Stomach smooth muscle (tissue), 2 donors: ENCODE measurements around the gene TLR6.

ENCODE experiments used
- H3K27ac ChIP-seq: one replicate; pipeline ENCODE4 v1.7.0; 2013; ENCODE audit warnings: mild to moderate bottlenecking, low read length, inconsistent platforms
- H3K27me3 ChIP-seq, 2 donors: one replicate each; pipeline ENCODE4 v1.7.0; 2013; ENCODE audit warnings: low read length in 2 of 2; ENCODE audit not compliant: insufficient read depth in 2 of 2, control insufficient read depth in 1 of 2
- H3K36me3 ChIP-seq, 2 donors: one replicate each; pipeline ENCODE4 v1.7.0; 2013; ENCODE audit warnings: low read length in 2 of 2; ENCODE audit not compliant: control insufficient read depth in 2 of 2, insufficient read depth in 2 of 2
- H3K4me1 ChIP-seq: one replicate; pipeline ENCODE4 v1.7.0; 2013; ENCODE audit warnings: low read length; ENCODE audit not compliant: control insufficient read depth, insufficient read depth
- H3K4me3 ChIP-seq, 2 donors: one replicate each; pipeline ENCODE4 v1.7.0; 2013; ENCODE audit warnings: low read length in 2 of 2
- H3K9ac ChIP-seq, 2 donors: one replicate each; pipeline ENCODE4 v1.7.0; 2013; ENCODE audit warnings: low read length in 2 of 2, mild to moderate bottlenecking in 1 of 2
- H3K9me3 ChIP-seq, 2 donors: one replicate each; pipeline ENCODE4 v1.7.0; 2013; ENCODE audit warnings: low read length in 2 of 2; ENCODE audit not compliant: control insufficient read depth in 2 of 2
- donor health status: healthy.
- donor health status: Pancreatic carcinoma.

TLR6 gene, protein sequence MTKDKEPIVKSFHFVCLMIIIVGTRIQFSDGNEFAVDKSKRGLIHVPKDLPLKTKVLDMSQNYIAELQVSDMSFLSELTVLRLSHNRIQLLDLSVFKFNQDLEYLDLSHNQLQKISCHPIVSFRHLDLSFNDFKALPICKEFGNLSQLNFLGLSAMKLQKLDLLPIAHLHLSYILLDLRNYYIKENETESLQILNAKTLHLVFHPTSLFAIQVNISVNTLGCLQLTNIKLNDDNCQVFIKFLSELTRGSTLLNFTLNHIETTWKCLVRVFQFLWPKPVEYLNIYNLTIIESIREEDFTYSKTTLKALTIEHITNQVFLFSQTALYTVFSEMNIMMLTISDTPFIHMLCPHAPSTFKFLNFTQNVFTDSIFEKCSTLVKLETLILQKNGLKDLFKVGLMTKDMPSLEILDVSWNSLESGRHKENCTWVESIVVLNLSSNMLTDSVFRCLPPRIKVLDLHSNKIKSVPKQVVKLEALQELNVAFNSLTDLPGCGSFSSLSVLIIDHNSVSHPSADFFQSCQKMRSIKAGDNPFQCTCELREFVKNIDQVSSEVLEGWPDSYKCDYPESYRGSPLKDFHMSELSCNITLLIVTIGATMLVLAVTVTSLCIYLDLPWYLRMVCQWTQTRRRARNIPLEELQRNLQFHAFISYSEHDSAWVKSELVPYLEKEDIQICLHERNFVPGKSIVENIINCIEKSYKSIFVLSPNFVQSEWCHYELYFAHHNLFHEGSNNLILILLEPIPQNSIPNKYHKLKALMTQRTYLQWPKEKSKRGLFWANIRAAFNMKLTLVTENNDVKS

DNA sequence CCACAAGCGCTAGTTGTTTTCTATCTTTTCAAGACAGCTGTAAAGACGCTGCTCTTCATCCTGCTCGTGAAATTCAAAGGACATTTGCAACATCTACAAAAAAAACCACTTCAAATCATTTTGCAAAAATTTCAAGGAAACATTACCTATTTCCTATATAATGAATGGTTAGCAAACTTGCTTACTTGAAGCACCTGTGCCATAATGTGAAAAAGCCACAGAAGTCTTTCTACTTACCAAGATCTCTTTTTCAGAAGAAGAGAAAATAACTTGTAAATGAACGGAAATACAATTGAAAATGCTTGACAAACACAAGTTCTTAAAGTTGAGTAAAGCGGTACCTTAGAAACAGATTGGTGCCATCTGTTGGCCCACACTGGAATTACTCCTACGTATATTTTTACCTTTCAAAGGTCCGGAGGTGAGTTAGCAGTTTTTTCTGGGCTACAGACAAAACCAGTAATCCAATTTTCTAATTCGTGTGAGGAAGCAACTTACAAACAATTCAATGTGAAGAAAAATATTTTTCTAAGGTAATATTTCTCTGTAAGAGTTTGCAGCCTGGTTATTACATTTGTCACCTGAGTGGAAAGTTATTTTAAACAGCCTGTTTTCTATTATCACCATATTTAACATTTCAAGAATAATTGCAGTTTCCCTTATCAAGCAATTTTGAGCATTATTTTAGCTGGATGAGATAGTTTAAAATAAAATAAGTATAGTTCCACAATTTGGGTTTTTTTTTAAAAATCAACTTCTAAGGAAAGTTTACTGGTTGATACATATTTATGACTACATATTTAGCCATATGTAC, at the start of gene TLR6:
Gene TLR6 (minus strand): TSS at position 294 of the 814 bp plus-strand sequence. CDS start 27,344 bp downstream, outside the sequence.
- Histone ChIP-seq H3K36me3 (no peaks in the 10 kb centered on the region), H3K9me3 (no peaks in the 10 kb centered on the region), H3K27ac (peak within 1 kb of the TSS; percentile 7), H3K27me3 (no peaks in the 10 kb centered on the region), H3K4me3 (peak within 1 kb of the TSS; percentile 30 to 36), H3K4me1 (no peaks in the 10 kb centered on the region), H3K9ac (no peak within 1 kb of the TSS)

DNA sequence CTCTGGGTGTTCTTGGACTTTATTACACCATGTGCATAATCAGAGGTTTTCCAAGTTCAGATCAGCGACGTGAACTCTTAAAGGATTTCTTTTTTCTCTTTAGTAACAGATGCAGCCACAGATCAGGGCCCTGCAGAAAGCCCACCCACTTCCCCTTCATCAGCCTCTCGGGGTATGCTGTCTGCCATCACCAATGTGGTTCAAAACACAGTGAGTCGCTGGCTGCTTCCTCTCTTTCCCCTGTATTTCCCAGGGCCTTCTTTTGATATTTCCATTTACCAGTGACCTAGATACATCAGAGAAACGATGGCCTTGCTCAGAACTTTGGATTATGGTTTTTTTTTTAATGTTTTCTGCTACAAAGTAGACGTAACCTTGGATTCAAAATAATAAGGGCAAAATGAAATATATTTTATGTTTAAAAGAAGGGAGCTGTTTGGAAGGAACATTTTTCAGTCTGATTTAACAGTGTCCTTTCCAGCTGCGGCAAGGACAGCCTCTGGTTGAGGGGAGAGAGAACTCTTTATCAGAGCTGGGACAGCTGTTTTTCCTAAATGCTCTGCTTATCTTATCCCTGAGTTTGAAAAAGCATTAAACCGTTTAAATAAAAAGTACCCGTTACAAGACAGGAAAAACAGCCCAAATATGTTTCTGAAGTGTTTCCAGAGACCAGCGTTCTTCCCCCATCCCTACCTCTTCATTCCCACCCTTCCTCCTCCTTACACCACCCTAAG, 49.2 kb upstream of the TLR6 start:
- H3K9ac ChIP-seq, result no peak overlapping the region
- no peaks in the 10 kb centered on the region for H3K9me3 ChIP-seq
- H3K27me3 ChIP-seq, result no peaks in the 10 kb centered on the region
- peaks cover 8% of the 10 kb centered on the region for H3K4me1 ChIP-seq
- peak overlapping the region; percentile 18 for H3K27ac ChIP-seq
- H3K36me3 ChIP-seq, result peaks cover 28 to 42% of the 10 kb centered on the region in 2 donors
- no peak overlapping the region for H3K4me3 ChIP-seq

DNA sequence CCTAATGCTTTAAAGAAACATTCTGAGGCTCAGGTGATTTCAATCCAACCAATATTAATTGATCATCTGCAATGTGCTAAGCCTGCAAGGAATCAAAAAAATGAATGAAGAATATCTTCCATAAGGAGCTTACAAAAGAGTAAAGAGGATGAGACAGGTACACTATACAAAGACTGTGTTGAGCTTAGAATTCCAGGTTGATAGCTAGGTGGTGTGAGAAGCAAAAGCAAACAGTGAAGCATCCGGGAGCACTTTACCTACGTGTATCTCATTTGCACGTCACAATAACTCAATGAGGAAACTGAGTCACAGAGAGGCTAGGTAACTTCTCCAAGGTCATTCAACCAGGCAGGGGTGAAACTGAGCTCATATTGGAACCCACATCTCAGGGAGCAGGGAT, 48.1 kb upstream of the TLR6 start:
- no peaks in the 10 kb centered on the region for H3K27me3 ChIP-seq
- H3K9me3 ChIP-seq, result no peaks in the 10 kb centered on the region
- no peak overlapping the region for H3K9ac ChIP-seq
- peaks cover 8% of the 10 kb centered on the region for H3K4me1 ChIP-seq
- H3K4me3 ChIP-seq, result no peak overlapping the region
- peaks cover 20 to 34% of the 10 kb centered on the region in 2 donors for H3K36me3 ChIP-seq
- H3K27ac ChIP-seq, result no peak overlapping the region

- no peaks in the 10 kb centered on the region for H3K9me3 ChIP-seq
- no peaks in the 10 kb centered on the region for H3K27me3 ChIP-seq
- no peak overlapping the region for H3K9ac ChIP-seq
- peaks cover 18 to 29% of the 10 kb centered on the region in 2 donors for H3K36me3 ChIP-seq
- H3K4me1 ChIP-seq, result peaks cover 8% of the 10 kb centered on the region
- H3K27ac ChIP-seq, result peak overlapping the region; percentile 7
- H3K4me3 ChIP-seq, result no peak overlapping the region
These were observed 47.6 kb upstream of the TLR6 start for GRCh38 chr4:38904090-38904666.

- no peaks in the 10 kb centered on the region for H3K9me3 ChIP-seq
- no peaks in the 10 kb centered on the region for H3K27me3 ChIP-seq
- peaks cover 18 to 24% of the 10 kb centered on the region in 2 donors for H3K36me3 ChIP-seq
- H3K4me1 ChIP-seq, result peaks cover 8% of the 10 kb centered on the region
- no peak overlapping the region for H3K9ac ChIP-seq
- no peak overlapping the region for H3K4me3 ChIP-seq
- H3K27ac ChIP-seq, result no peak overlapping the region
These were observed 46.1 kb upstream of the TLR6 start for GRCh38 chr4:38902695-38903094.

DNA sequence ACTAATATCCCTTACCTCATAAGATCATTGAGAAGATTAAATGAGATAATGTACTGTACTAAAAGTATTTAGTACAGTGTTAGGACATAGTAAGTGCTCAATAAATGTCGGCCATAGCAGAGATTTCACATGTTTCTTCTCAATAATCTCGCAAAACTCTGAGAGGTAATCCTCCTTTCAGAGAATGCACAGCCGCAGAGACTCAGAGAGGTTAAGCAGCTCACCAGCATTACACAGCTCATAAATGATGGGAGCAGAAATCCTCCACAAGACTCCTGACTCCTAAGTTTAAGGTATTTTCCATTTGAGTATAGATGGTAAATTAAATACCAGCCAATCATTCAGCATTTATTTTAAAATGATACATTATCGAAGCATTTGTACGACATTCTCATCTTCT, 45.6 kb upstream of the TLR6 start:
- H3K36me3 ChIP-seq, result peaks cover 17 to 24% of the 10 kb centered on the region in 2 donors
- no peak overlapping the region for H3K27ac ChIP-seq
- no peak overlapping the region for H3K9ac ChIP-seq
- no peaks in the 10 kb centered on the region for H3K27me3 ChIP-seq
- H3K4me1 ChIP-seq, result peaks cover 8% of the 10 kb centered on the region
- H3K9me3 ChIP-seq, result no peaks in the 10 kb centered on the region
- no peak overlapping the region for H3K4me3 ChIP-seq

DNA sequence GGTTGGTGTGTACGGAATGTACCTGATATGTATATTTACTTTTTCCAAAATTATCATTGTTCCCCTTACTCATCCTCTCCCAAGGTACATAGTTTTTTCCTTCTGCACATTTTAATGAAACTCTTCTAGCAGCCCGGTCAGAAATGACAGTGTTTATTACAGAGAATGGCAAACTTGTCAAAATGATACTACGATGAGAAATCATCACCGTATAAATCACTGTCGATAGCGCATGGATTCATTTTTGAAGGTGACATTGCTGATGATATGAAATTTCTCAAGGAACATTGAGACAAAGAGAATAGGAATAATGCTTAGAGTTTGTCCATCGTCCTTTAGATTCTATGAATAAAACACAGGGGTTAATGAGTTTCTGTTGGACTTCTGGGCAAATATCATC, 41.6 kb upstream of the TLR6 start:
- Histone ChIP-seq H3K9me3 (no peaks in the 10 kb centered on the region), H3K36me3 (peaks cover 27 to 28% of the 10 kb centered on the region in 2 donors), H3K27ac (no peak overlapping the region), H3K4me3 (no peak overlapping the region), H3K4me1 (no peaks in the 10 kb centered on the region), H3K9ac (no peak overlapping the region), H3K27me3 (no peaks in the 10 kb centered on the region)

DNA sequence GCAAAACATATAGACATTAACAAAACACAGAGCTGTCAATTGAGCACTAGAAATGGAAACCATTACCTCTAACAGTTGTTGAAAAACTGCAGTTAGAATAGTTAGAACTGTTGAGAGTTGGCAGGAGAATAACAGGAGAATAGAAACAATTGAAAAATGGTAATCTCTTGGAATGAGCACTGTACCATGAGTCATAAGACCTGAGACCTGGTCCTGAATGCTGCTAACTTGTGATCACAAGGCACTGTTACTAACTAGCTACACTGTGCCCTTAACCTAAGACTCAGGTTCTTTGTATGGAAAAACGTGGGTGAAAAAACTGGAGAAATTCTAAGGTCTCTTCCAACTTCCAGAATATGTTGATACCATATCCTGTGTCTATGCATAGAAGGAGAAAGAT, 40.3 kb upstream of the TLR6 start:
- Histone ChIP-seq H3K27ac (no peak overlapping the region), H3K9me3 (no peaks in the 10 kb centered on the region), H3K27me3 (no peaks in the 10 kb centered on the region), H3K36me3 (peaks cover 31 to 35% of the 10 kb centered on the region in 2 donors), H3K9ac (no peak overlapping the region), H3K4me3 (no peak overlapping the region), H3K4me1 (no peaks in the 10 kb centered on the region)

- Histone ChIP-seq H3K4me1 (peaks cover 4% of the 10 kb centered on the region), H3K9me3 (no peaks in the 10 kb centered on the region), H3K9ac (no peak overlapping the region), H3K36me3 (peaks cover 31 to 35% of the 10 kb centered on the region in 2 donors), H3K27me3 (no peaks in the 10 kb centered on the region), H3K27ac (peak overlapping the region; percentile 4), H3K4me3 (no peak overlapping the region)
These were observed 37.8 kb upstream of the TLR6 start for GRCh38 chr4:38894322-38894982.
